Measurements from ENCODE around the gene FOXD4.
"Not testable (repeated sequence)": the region's sequence is repeated elsewhere in the genome, so short reads cannot be mapped to it uniquely, and the experiment has no call there.

The FOXD4 gene

DNA sequence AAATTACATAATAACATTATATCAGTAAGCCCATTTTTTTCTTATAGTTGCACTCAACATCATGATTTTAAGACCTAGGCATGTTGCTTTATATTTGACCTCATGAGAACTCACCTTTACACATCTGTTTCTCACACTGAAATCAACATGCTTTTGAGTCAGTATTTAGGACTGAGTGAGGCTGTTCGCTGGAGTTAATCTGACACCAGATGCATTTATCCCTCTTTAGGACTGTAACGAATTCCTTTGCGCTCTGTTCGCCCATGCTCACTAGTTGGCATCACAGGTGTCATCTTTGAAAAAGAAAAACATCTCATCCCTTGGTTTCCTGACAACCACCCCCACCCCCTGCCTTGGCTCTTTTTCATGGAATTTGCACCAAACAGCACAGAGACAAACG lies 24.3 kb downstream of the FOXD4 start:
- not testable (repeated sequence) for DNase-seq (ENCODE audit: low read depth)

GRCh38 chr9:90851-91250 lies 27.4 kb downstream of the FOXD4 start:
- DNase-seq (ENCODE audit: low read depth): not testable (repeated sequence)

DNA sequence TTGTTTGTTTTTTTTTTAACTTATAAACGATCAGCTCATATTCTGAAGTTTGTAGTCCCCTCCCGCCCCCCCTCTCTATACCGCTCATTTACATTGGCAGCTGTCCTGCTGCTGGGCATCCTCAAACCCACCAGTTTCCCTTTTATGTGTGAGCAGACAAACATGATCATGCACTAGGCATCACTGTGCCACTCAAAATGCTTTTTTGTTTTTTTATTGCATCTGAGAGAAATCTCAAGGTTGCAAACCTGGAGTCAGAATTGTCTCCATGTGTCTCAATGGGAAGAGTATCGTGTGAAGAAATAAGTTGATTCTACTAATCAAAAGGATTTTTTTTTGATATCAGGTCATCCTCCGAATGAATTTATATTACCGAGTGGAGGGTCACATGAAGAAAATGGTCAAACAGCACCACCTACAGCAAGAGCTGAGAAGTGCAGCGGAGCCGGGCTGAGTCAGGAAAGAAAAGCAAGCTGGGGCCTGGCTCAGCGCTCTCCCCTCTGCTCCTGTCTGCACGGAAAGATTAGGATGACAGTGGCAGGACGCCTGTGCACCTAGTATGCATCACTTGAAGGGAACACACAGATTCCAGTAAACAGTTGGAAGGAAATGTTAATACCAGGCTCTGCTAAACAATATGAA lies 29.7 kb downstream of the FOXD4 start:
- DNase-seq (ENCODE audit: low read depth): not testable (repeated sequence)

GRCh38 chr9:87860-88259 lies 30.4 kb downstream of the FOXD4 start:
- not testable (repeated sequence) for DNase-seq (ENCODE audit: low read depth)

GRCh38 chr9:87105-87504 lies 31.1 kb downstream of the FOXD4 start:
- DNase-seq (ENCODE audit: low read depth): not testable (repeated sequence)

DNA sequence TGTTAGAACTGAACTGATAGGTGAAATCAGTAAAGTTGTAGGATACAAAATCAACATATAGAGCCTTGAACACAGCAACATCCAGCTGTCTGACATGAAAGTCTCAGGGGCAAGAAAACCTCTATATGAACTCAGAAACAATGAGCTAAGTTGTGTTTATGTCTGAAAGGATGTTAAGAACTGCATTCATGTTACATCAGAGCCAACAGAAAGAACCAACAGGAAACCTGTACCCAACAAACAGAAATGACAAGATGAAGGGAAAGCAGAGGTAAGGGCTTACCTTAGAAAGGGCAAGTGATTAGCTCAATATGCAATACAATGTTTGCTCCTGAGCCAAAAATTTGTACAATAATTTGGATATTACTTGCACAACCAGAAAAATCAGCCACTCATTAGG lies 31.5 kb downstream of the FOXD4 start:
- DNase-seq (ENCODE audit: low read depth): not testable (repeated sequence)

- not testable (repeated sequence) for DNase-seq (ENCODE audit: low read depth)
Measured at GRCh38 chr9:82932-83689, 35.1 kb downstream of the FOXD4 start.

DNA sequence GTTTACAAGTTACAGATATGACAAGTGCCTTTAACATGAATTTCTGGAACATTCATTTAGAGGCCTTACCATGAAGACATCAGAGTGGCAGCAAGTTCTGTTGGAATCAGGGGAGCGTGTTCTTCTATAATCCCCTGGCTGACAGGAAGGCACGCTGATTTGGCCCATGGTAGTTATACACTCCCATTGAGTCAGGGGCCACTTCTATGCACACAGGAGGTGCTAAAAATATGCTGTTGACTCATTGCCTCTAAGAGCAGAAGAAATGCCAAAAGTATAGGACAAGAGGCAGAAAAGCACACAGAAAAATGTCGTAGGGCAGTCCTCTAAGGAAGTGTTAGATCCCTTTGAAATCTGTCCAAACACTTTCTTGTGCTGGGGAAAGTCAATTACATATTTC lies 39.9 kb downstream of the FOXD4 start:
- not testable (repeated sequence) for DNase-seq (ENCODE audit: low read depth)

GRCh38 chr9:76389-76788 lies 41.8 kb downstream of the FOXD4 start:
- not testable (repeated sequence) for DNase-seq (ENCODE audit: low read depth)

GRCh38 chr9:73900-74525 lies 44.2 kb downstream of the FOXD4 start:
- DNase-seq (ENCODE audit: low read depth): not testable (repeated sequence)

DNA sequence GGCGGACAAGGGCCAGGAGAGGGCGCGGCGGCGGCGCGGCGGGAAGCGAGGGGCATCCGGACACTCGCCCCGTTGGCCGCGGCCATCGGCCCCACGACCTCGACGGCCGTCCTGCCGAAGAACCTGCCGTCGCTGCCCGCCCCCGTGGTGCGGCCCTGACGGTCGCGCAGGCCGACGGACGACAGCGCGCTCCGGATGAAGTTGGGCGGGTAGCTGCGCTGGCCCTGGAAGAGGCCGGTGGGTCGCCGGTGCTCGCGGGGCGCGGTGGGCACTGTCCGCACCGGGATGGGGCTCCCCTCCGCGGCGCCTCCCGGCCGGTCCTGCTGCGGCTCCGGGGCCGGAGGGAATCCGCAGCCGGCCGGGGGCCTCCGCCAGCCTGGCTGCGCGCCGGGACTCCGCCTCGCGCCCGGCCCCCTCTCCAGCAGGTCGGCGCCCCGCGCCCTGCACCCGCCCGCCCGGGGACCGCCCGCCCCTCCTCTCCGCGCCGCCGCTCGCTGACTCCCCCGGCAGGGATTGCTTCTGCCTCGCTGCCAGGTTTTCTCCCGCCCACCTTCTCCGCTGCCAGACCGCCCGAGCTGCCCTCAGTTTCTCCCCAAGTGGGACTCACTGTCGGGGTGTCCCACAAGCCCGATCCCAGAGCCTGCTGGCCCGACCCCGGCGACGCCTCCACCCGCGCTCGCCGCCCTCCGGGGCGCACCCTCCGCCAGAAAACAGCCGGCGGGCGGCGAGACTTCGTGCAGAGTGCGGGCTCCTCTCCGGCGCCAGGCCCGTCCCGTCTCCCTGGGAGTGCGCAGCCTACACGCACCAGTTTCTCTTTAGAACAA lies 44.9 kb downstream of the FOXD4 start:
- DNase-seq (ENCODE audit: low read depth): not testable (repeated sequence)

Measured in HS-5 (cell line).